Astrocyte (in vitro differentiated cells and primary cell): ENCODE measurements around the gene MYL12A. TPM values are rescaled to one million over a fixed set of nuclear protein-coding genes. Genes with fewer than 3 reads are reported as not detected.

Experiments used
- DNase-seq: peaks from one replicate; pipeline ENCODE4 v3.0.0-alpha.2; 2010; ENCODE audit warnings: low read depth
- FAIRE-seq: peaks from 2 replicates; lab custom pipeline; 2011; peaks lifted over from hg19 to GRCh38; lab: Jason Lieb, UNC
- H2AFZ ChIP-seq: 2 replicates; pipeline ENCODE4 v1.6.0; 2012; ENCODE audit warnings: low read depth, low read length, inconsistent platforms
- H3K27ac ChIP-seq: 2 replicates; pipeline ENCODE4 v1.5.1; 2011; ENCODE audit warnings: low read depth, low read length, inconsistent platforms
- H3K27me3 ChIP-seq: 2 replicates; pipeline ENCODE4 v1.6.0; 2011; ENCODE audit warnings: low read length, inconsistent platforms; ENCODE audit not compliant: insufficient read depth
- H3K36me3 ChIP-seq: 2 replicates; pipeline ENCODE4 v1.5.1; 2011; ENCODE audit warnings: low read length, inconsistent platforms; ENCODE audit not compliant: insufficient read depth
- H3K4me1 ChIP-seq: 2 replicates; pipeline ENCODE4 v1.5.1; 2011; ENCODE audit warnings: low read length, inconsistent platforms; ENCODE audit not compliant: insufficient read depth
- H3K4me2 ChIP-seq: 2 replicates; pipeline ENCODE4 v1.6.0; 2012; ENCODE audit warnings: low read length, inconsistent platforms
- H3K4me3 ChIP-seq: 2 replicates; pipeline ENCODE4 v1.5.1; 2011; ENCODE audit warnings: low read depth, mild to moderate bottlenecking, low read length, inconsistent platforms; ENCODE audit not compliant: insufficient read depth
- H3K79me2 ChIP-seq: 2 replicates; pipeline ENCODE4 v1.6.0; 2012; ENCODE audit warnings: mild to moderate bottlenecking, low read length, inconsistent platforms; ENCODE audit not compliant: insufficient read depth
- H3K9ac ChIP-seq: 2 replicates; pipeline ENCODE4 v1.6.0; 2012; ENCODE audit warnings: mild to moderate bottlenecking, low read length, inconsistent platforms
- H3K9me3 ChIP-seq: 2 replicates; pipeline ENCODE4 v1.5.1; 2012; ENCODE audit warnings: low read depth, mild to moderate bottlenecking, low read length, inconsistent platforms; ENCODE audit not compliant: insufficient read depth
- H4K20me1 ChIP-seq: 2 replicates; pipeline ENCODE4 v1.6.0; 2012; ENCODE audit warnings: low read length, inconsistent platforms; ENCODE audit not compliant: insufficient read depth
- H3K27ac Mint-ChIP-seq: one replicate; pipeline ENCODE4 v1.8.0; 2021; ENCODE audit warnings: mild to moderate bottlenecking, mixed read lengths; ENCODE audit not compliant: unreplicated experiment
- H3K27me3 Mint-ChIP-seq: one replicate; pipeline ENCODE4 v1.8.0; 2021; ENCODE audit warnings: low read depth, mixed read lengths; ENCODE audit not compliant: unreplicated experiment
- H3K36me3 Mint-ChIP-seq: one replicate; pipeline ENCODE4 v1.8.0; 2021; ENCODE audit warnings: low read depth, mixed read lengths; ENCODE audit not compliant: unreplicated experiment
- H3K4me1 Mint-ChIP-seq: one replicate; pipeline ENCODE4 v1.8.0; 2021; ENCODE audit warnings: low read depth, mixed read lengths; ENCODE audit not compliant: unreplicated experiment
- H3K4me3 Mint-ChIP-seq: one replicate; pipeline ENCODE4 v1.8.0; 2021; ENCODE audit warnings: mild to moderate bottlenecking, moderate library complexity, mixed read lengths; ENCODE audit not compliant: unreplicated experiment
- H3K9me3 Mint-ChIP-seq: one replicate; pipeline ENCODE4 v1.8.0; 2021; ENCODE audit warnings: mild to moderate bottlenecking, mixed read lengths; ENCODE audit not compliant: unreplicated experiment
- EZH2 ChIP-seq: IDR thresholded peaks from 2 replicates; pipeline ENCODE4 v1.6.1; 2012; ENCODE audit warnings: mild to moderate bottlenecking, low read length, inconsistent platforms; ENCODE audit not compliant: insufficient read depth
- total RNA-seq: library from RNA; stranded (reverse); gene quantifications from 2 replicates; pipeline ENCODE4 v1.2.1, GENCODE V29; 2021
- TF ChIP-seq, protein P1 (sequence below): IDR thresholded peaks from 2 replicates; pipeline ENCODE4 v1.5.1; 2011; ENCODE audit warnings: low read depth, mild to moderate bottlenecking, inconsistent platforms, low read length, moderate library complexity; ENCODE audit not compliant: insufficient read depth

The MYL12A gene
- total RNA-seq, 1 donor from 2014 or later: 682 TPM

GRCh38 chr18:3262234-3263131, 14.9 kb downstream of the MYL12A start:
- Mint-ChIP-seq H3K4me1 (peaks cover 46% of the 10 kb centered on the region), H3K27me3 (no peaks in the 10 kb centered on the region), H3K36me3 (peaks cover 4% of the 10 kb centered on the region), H3K27ac (peak overlapping the region; percentile 90), H3K4me3 (peak overlapping the region; percentile 91), H3K9me3 (no peaks in the 10 kb centered on the region)
- DNase-seq (peak; percentile 39), FAIRE-seq (no peak)
- TF ChIP-seq, protein P1, sequence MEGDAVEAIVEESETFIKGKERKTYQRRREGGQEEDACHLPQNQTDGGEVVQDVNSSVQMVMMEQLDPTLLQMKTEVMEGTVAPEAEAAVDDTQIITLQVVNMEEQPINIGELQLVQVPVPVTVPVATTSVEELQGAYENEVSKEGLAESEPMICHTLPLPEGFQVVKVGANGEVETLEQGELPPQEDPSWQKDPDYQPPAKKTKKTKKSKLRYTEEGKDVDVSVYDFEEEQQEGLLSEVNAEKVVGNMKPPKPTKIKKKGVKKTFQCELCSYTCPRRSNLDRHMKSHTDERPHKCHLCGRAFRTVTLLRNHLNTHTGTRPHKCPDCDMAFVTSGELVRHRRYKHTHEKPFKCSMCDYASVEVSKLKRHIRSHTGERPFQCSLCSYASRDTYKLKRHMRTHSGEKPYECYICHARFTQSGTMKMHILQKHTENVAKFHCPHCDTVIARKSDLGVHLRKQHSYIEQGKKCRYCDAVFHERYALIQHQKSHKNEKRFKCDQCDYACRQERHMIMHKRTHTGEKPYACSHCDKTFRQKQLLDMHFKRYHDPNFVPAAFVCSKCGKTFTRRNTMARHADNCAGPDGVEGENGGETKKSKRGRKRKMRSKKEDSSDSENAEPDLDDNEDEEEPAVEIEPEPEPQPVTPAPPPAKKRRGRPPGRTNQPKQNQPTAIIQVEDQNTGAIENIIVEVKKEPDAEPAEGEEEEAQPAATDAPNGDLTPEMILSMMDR: no peak
- no peak for TF ChIP-seq EZH2
- Histone ChIP-seq H4K20me1 (peaks cover 57% of the 10 kb centered on the region), H3K27ac (peak overlapping the region; percentile 98), H3K27me3 (no peaks in the 10 kb centered on the region), H3K4me2 (peak overlapping the region; percentile 85), H3K36me3 (peaks cover 21% of the 10 kb centered on the region), H3K4me3 (peak overlapping the region; percentile 100), H3K9me3 (no peaks in the 10 kb centered on the region), H2AFZ (no peak overlapping the region), H3K79me2 (peaks cover 81% of the 10 kb centered on the region), H3K4me1 (peaks cover 36% of the 10 kb centered on the region), H3K9ac (peak overlapping the region; percentile 98)

DNA sequence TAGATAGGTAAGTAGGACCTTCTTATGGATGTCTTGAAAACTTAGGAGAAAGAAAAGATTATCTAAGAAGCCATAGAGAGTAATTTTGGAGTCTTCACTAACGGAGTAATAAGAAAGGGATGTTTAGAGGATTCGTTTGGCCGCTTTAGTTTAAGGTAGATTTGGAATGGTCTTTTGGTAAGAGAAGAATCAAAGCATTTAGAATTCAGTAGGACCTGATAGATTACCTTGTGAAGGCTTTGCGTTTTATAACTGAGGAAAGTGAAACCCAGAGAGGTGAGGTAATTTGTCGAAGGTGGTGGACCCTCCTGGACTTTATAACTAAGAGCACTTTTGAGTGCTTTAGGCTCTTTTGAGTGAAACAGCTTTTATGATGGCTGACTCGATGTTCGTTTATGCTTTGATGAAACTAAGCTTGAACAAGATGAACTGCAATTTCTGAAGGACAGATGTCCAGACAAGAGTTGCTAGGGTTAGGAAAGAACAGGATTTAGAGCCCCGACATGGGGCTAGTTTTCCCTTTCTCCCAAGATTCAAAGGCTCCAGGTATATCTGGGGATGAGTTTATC, 15.6 kb downstream of the MYL12A start:
- Mint-ChIP-seq H3K9me3 (no peaks in the 10 kb centered on the region), H3K4me1 (peaks cover 45% of the 10 kb centered on the region), H3K36me3 (peaks cover 1% of the 10 kb centered on the region), H3K4me3 (peak overlapping the region; percentile 91), H3K27ac (peak overlapping the region; percentile 90), H3K27me3 (no peaks in the 10 kb centered on the region)
- DNase-seq (no peak), FAIRE-seq (no peak)
- Histone ChIP-seq H3K79me2 (peaks cover 81% of the 10 kb centered on the region), H4K20me1 (peaks cover 57% of the 10 kb centered on the region), H3K27ac (peak overlapping the region; percentile 98), H3K4me3 (peak overlapping the region; percentile 100), H3K36me3 (peaks cover 14% of the 10 kb centered on the region), H2AFZ (no peak overlapping the region), H3K4me1 (peaks cover 37% of the 10 kb centered on the region), H3K9me3 (no peaks in the 10 kb centered on the region), H3K9ac (peak overlapping the region; percentile 98), H3K27me3 (no peaks in the 10 kb centered on the region), H3K4me2 (peak overlapping the region; percentile 85)
- TF ChIP-seq, protein P1: no peak
- no peak for TF ChIP-seq EZH2
